A549 (cell line): ENCODE data around the gene CFAP92. TPM values are rescaled to one million over a fixed set of nuclear protein-coding genes. Genes with fewer than 3 reads are reported as not detected.

Source experiments
- ATAC-seq, 2 experiments: fragments of 200-7000 bp in 1 of 2; fragments of >200 bp in 1 of 2; cut with Nextera tagmentation in 1 of 2; cut with Tn5 transposase in 1 of 2; 3 replicates each; pipeline versions ENCODE4 v1.8.0 to v1.9.1; 2018 to 2020; ENCODE audit warnings: mild to moderate bottlenecking in 1 of 2, moderate library complexity in 1 of 2
- CTCF ChIA-PET: fragments of 300-600 bp; sonication (Branson Sonifier 250); formaldehyde crosslinking; extraction: SDS; loops from one replicate; lab custom pipeline; 2021; ENCODE audit warnings: antibody characterized with exemption, inconsistent platforms; lab: Yijun Ruan, JAX
- POLR2A ChIA-PET: fragments of 350-600 bp; formaldehyde crosslinking; extraction: SDS; loops from one replicate; lab custom pipeline; 2021; ENCODE audit warnings: antibody characterized with exemption, inconsistent platforms; lab: Yijun Ruan, JAX
- DNase-seq, 2 experiments: peaks; one replicate each; pipeline versions ENCODE4 v3.0.0 to v3.0.0-alpha.2; 2011 to 2016; ENCODE audit warnings: low read depth in 1 of 2, low spot score in 1 of 2
- FAIRE-seq: peaks from 2 replicates; lab custom pipeline; 2011; peaks lifted over from hg19 to GRCh38; lab: Jason Lieb, UNC
- H3K27ac ChIP-seq, 2 experiments: fragments of >200 bp; sonication (Bioruptor Twin); formaldehyde crosslinking; 3 replicates each; pipeline ENCODE4 v1.5.1; 2016 to 2017
- H3K4me1 ChIP-seq: fragments of >200 bp; sonication (Bioruptor Twin); formaldehyde crosslinking; 3 replicates; pipeline ENCODE4 v1.6.1; 2016
- H3K4me2 ChIP-seq: fragments of >200 bp; sonication (Bioruptor Twin); formaldehyde crosslinking; 3 replicates; pipeline ENCODE4 v1.6.1; 2016
- H3K4me3 ChIP-seq: fragments of >200 bp; sonication (Bioruptor Twin); formaldehyde crosslinking; 3 replicates; pipeline ENCODE4 v1.5.1; 2016
- H3K9me3 ChIP-seq: fragments of >200 bp; sonication (Bioruptor Twin); formaldehyde crosslinking; 3 replicates; pipeline ENCODE4 v1.6.1; 2016
- BHLHE40 ChIP-seq: IDR thresholded peaks from 2 replicates; pipeline ENCODE4 v1.6.1; 2012; ENCODE audit warnings: low read depth, low read length, inconsistent platforms
- E2F6 ChIP-seq: IDR thresholded peaks from 2 replicates; pipeline ENCODE4 v1.6.1; 2012; ENCODE audit warnings: low read depth, borderline replicate concordance
- EHF ChIP-seq: fragments of 250-450 bp; sonication (Bioruptor Pico); IDR thresholded peaks from 2 replicates; pipeline ENCODE4 v1.5.0; 2020; ENCODE audit warnings: mild to moderate bottlenecking
- EP300 ChIP-seq, 2 experiments: fragments of >200 bp; sonication (Bioruptor Twin); formaldehyde crosslinking; IDR thresholded peaks; 2 replicates in 1 of 2; 3 replicates in 1 of 2; pipeline ENCODE4 v1.6.1; 2016 to 2017
- ESRRA ChIP-seq: fragments of 150-350 bp; IDR thresholded peaks from 2 replicates; pipeline ENCODE4 v1.6.1; 2014; ENCODE audit warnings: mild to moderate bottlenecking, low read length, borderline replicate concordance
- FOSB ChIP-seq: fragments of 250-450 bp; sonication (Bioruptor Pico); IDR thresholded peaks from 2 replicates; pipeline ENCODE4 v1.5.0; 2020; ENCODE audit warnings: mild to moderate bottlenecking, moderate library complexity
- FOSL2 ChIP-seq, 2 experiments: fragments of 450-650 bp in 1 of 2; fragments of >200 bp in 1 of 2; sonication (Bioruptor Twin) in 1 of 2; formaldehyde crosslinking; IDR thresholded peaks; 2 replicates each; pipeline versions ENCODE4 v1.5.0 to v1.6.1; 2016 to 2020; ENCODE audit warnings: mild to moderate bottlenecking in 1 of 2, moderate library complexity in 1 of 2
- FOXS1 ChIP-seq: fragments of 250-450 bp; sonication (Bioruptor Pico); IDR thresholded peaks from 2 replicates; pipeline ENCODE4 v1.5.0; 2020; ENCODE audit warnings: mild to moderate bottlenecking, moderate library complexity
- GATA3 ChIP-seq: IDR thresholded peaks from 2 replicates; pipeline ENCODE4 v1.6.1; 2012; ENCODE audit warnings: borderline replicate concordance
- HDAC2 ChIP-seq: fragments of 200-600 bp; sonication (generic); IDR thresholded peaks from 2 replicates; pipeline ENCODE4 v1.6.1; 2016
- HOXB13 ChIP-seq: fragments of 250-450 bp; sonication (Bioruptor Pico); IDR thresholded peaks from 2 replicates; pipeline ENCODE4 v1.5.0; 2020; ENCODE audit warnings: low read depth, mild to moderate bottlenecking, moderate library complexity
- HOXB5 ChIP-seq: fragments of 250-450 bp; sonication (Bioruptor Pico); IDR thresholded peaks from 2 replicates; pipeline ENCODE4 v1.5.0; 2020; ENCODE audit warnings: mild to moderate bottlenecking, moderate library complexity
- JUNB ChIP-seq: fragments of >200 bp; sonication (Bioruptor Twin); formaldehyde crosslinking; IDR thresholded peaks from 2 replicates; pipeline ENCODE4 v1.6.1; 2016
- MAFK ChIP-seq: fragments of 450-650 bp; IDR thresholded peaks from 2 replicates; pipeline ENCODE4 v1.6.1; 2014; ENCODE audit not compliant: partially characterized antibody
- MYC ChIP-seq: IDR thresholded peaks from 2 replicates; pipeline ENCODE4 v1.6.1; 2012; ENCODE audit warnings: mild to moderate bottlenecking, inconsistent platforms, low read length, improper control_type of control experiment, borderline replicate concordance
- NFE2L2 ChIP-seq: fragments of 150-350 bp; conservative IDR thresholded peaks from 2 replicates; pipeline ENCODE4 v1.6.1; 2014; ENCODE audit warnings: low read length
- PHF8 ChIP-seq: fragments of 200-600 bp; sonication (generic); IDR thresholded peaks from 2 replicates; pipeline ENCODE4 v1.6.1; 2016; ENCODE audit warnings: low read depth, mild to moderate bottlenecking, antibody characterized with exemption, moderate library complexity, borderline replicate concordance
- POLR2AphosphoS2 ChIP-seq: conservative IDR thresholded peaks from 2 replicates; pipeline ENCODE4 v1.6.1; 2012; ENCODE audit warnings: low read length, improper control_type of control experiment, inconsistent platforms
- SREBF2 ChIP-seq: fragments of 450-650 bp; IDR thresholded peaks from 2 replicates; pipeline ENCODE4 v1.6.1; 2014; ENCODE audit warnings: mild to moderate bottlenecking, moderate library complexity
- TP53 ChIP-seq: fragments of 250-450 bp; sonication (Bioruptor Pico); IDR thresholded peaks from 2 replicates; pipeline ENCODE4 v1.5.0; 2021; ENCODE audit warnings: mild to moderate bottlenecking, moderate library complexity
- ZNF302 ChIP-seq: fragments of 250-450 bp; sonication (Bioruptor Pico); IDR thresholded peaks from 2 replicates; pipeline ENCODE4 v1.9.0; 2021; ENCODE audit warnings: inconsistent platforms, mild to moderate bottlenecking, moderate library complexity
- ZSCAN20 ChIP-seq: fragments of 250-450 bp; sonication (Bioruptor Pico); IDR thresholded peaks from 2 replicates; pipeline ENCODE4 v1.8.0; 2022; ENCODE audit warnings: mild to moderate bottlenecking, moderate library complexity
- WGBS: methylation state at CpG from one replicate; pipeline ENCODE4 v1.1.6; 2017; ENCODE audit errors: missing lambda C conversion rate; 5-methylcytosine and 5-hydroxymethylcytosine counted together
- polyA plus RNA-seq, 4 experiments: library from polyadenylated mRNA; depleted of rRNA in 3 of 4; stranded (reverse); fragments of >200 nt; fragmentation: RNase III in 1 of 4; extraction: RNeasy Plus Mini Kit Qiagen cat#74134 plus additional on column Dnase treatment in 1 of 4; gene quantifications; 2 replicates in 3 of 4; 3 replicates in 1 of 4; pipeline ENCODE4 v1.2.3, GENCODE V29; 2011 to 2017
- TF ChIP-seq, protein P1 (sequence below): fragments of >200 bp; sonication (Bioruptor Twin); formaldehyde crosslinking; IDR thresholded peaks from 3 replicates; pipeline ENCODE4 v1.5.1; 2016
- TF ChIP-seq, protein P2 (sequence below): IDR thresholded peaks from 2 replicates; pipeline ENCODE4 v1.6.1; 2012
- TF ChIP-seq, protein P3 (sequence below): fragments of 450-650 bp; IDR thresholded peaks from 2 replicates; pipeline ENCODE4 v1.6.1; 2014; ENCODE audit warnings: antibody characterized with exemption

The CFAP92 gene
- polyA plus RNA-seq, 2 of the 4 experiments (the other 2 are of a cell fraction), result not detected

DNA sequence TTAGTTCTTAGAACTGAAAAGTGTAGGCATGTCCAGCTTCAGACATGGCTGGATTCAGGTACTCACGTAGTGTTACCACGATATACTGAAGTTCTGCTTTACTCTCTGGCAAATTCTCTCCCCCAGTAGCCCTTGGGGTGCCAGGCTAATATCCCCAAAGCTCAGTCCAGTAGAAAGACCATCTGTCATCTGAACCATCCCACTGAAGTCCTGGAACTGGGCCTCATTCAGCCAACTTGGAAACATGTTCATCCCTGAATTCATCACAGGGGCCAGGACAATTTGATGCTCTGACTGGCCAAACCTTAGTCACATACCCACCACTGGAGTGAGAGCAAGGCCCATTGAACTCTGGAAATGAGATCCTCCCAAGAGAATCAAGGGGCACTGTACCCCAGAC is 15.4 kb upstream of the CFAP92 start:
- TF ChIP-seq EHF, result no peak
- no peak for TF ChIP-seq ZSCAN20 (CRISPR knock-in tag)
- no peak for TF ChIP-seq GATA3
- TF ChIP-seq PHF8, result no peak
- TF ChIP-seq MAFK, result no peak
- TF ChIP-seq SREBF2, result no peak
- no peak for TF ChIP-seq JUNB
- no peak for TF ChIP-seq E2F6
- TF ChIP-seq, protein P1, sequence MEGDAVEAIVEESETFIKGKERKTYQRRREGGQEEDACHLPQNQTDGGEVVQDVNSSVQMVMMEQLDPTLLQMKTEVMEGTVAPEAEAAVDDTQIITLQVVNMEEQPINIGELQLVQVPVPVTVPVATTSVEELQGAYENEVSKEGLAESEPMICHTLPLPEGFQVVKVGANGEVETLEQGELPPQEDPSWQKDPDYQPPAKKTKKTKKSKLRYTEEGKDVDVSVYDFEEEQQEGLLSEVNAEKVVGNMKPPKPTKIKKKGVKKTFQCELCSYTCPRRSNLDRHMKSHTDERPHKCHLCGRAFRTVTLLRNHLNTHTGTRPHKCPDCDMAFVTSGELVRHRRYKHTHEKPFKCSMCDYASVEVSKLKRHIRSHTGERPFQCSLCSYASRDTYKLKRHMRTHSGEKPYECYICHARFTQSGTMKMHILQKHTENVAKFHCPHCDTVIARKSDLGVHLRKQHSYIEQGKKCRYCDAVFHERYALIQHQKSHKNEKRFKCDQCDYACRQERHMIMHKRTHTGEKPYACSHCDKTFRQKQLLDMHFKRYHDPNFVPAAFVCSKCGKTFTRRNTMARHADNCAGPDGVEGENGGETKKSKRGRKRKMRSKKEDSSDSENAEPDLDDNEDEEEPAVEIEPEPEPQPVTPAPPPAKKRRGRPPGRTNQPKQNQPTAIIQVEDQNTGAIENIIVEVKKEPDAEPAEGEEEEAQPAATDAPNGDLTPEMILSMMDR, result no peak
- TF ChIP-seq, protein P2, sequence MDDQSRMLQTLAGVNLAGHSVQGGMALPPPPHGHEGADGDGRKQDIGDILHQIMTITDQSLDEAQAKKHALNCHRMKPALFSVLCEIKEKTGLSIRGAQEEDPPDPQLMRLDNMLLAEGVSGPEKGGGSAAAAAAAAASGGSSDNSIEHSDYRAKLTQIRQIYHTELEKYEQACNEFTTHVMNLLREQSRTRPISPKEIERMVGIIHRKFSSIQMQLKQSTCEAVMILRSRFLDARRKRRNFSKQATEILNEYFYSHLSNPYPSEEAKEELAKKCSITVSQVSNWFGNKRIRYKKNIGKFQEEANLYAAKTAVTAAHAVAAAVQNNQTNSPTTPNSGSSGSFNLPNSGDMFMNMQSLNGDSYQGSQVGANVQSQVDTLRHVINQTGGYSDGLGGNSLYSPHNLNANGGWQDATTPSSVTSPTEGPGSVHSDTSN, result no peak
- TF ChIP-seq ESRRA, result no peak
- no peak for TF ChIP-seq FOSL2 (IDR thresholded peaks at IDR 0.05)
- no peak for TF ChIP-seq FOSL2 (CRISPR knock-in tag; IDR thresholded peaks at IDR 0.05)
- TF ChIP-seq FOXS1 (CRISPR knock-in tag), result no peak
- no peak for TF ChIP-seq HOXB13 (CRISPR knock-in tag)
- TF ChIP-seq, protein P3, sequence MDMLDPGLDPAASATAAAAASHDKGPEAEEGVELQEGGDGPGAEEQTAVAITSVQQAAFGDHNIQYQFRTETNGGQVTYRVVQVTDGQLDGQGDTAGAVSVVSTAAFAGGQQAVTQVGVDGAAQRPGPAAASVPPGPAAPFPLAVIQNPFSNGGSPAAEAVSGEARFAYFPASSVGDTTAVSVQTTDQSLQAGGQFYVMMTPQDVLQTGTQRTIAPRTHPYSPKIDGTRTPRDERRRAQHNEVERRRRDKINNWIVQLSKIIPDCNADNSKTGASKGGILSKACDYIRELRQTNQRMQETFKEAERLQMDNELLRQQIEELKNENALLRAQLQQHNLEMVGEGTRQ, result no peak
- TF ChIP-seq HDAC2, result no peak
- TF ChIP-seq EP300 (IDR thresholded peaks at IDR 0.05), result no peak
- TF ChIP-seq ZNF302, result no peak
- no peak for TF ChIP-seq NFE2L2
- TF ChIP-seq TP53 (CRISPR knock-in tag), result no peak
- H3K4me3 ChIP-seq, result no peak overlapping the region
- ATAC-seq (no peak), DNase-seq (no peak), FAIRE-seq (no peak)
- H3K4me1 ChIP-seq, result no peaks in the 10 kb centered on the region
- H3K4me2 ChIP-seq, result no peak overlapping the region
- POLR2A ChIA-PET, result no interaction called here
- 94% methylated on average over 2 of the region's 2 CpGs for WGBS
- H3K9me3 ChIP-seq, result no peaks in the 10 kb centered on the region
- no peak overlapping the region for H3K27ac ChIP-seq
- CTCF ChIA-PET, result interaction anchor here (1.3 to 1.5 kb wide), 2 partner anchors 11 to 39 kb away, joined by 4 to 7 read pairs; no protein-coding TSS in a partner anchor

- FAIRE-seq, result no peak
- POLR2A ChIA-PET, result no interaction called here
- no peaks in the 10 kb centered on the region for H3K4me1 ChIP-seq
- no peaks in the 10 kb centered on the region for H3K9me3 ChIP-seq
- H3K4me3 ChIP-seq, result no peak overlapping the region
- no peak overlapping the region for H3K4me2 ChIP-seq
- TF ChIP-seq ZNF302 (no peak), FOSB (no peak), BHLHE40 (no peak), MYC (no peak), HOXB5 (CRISPR knock-in tag) (no peak), POLR2AphosphoS2 (no peak)
- TF ChIP-seq, all 56 proteins: peak for 0
- H3K27ac ChIP-seq, result no peak overlapping the region
- 72% methylated on average over 2 of the region's 2 CpGs for WGBS
- CTCF ChIA-PET, result interaction anchor here (0.7 to 1.2 kb wide), 3 partner anchors 9 to 45 kb away, joined by 3 to 5 read pairs (median 3); no protein-coding TSS in a partner anchor
- DNase-seq, result no peak
- no peak for ATAC-seq
Observed at GRCh38 chr3:129007792-129008191, 13.9 kb upstream of the CFAP92 start.
